ENCODE measurements around the gene MAP2K2. TPM values are rescaled to one million over a fixed set of nuclear protein-coding genes. Genes with fewer than 3 reads are reported as not detected.

Gene MAP2K2
- total and polyA plus RNA-seq, 9 of the 15 experiments (the other 6 are each of a cell fraction or from before 2014, with no cell fraction given) = 1.0 to 151 (median 58.3) TPM

- TF ChIP-seq, protein P1, sequence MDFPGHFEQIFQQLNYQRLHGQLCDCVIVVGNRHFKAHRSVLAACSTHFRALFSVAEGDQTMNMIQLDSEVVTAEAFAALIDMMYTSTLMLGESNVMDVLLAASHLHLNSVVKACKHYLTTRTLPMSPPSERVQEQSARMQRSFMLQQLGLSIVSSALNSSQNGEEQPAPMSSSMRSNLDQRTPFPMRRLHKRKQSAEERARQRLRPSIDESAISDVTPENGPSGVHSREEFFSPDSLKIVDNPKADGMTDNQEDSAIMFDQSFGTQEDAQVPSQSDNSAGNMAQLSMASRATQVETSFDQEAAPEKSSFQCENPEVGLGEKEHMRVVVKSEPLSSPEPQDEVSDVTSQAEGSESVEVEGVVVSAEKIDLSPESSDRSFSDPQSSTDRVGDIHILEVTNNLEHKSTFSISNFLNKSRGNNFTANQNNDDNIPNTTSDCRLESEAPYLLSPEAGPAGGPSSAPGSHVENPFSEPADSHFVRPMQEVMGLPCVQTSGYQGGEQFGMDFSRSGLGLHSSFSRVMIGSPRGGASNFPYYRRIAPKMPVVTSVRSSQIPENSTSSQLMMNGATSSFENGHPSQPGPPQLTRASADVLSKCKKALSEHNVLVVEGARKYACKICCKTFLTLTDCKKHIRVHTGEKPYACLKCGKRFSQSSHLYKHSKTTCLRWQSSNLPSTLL (IDR thresholded peaks at IDR 0.05) = no peak
- TF ChIP-seq RNF2 (IDR thresholded peaks at IDR 0.05) = no peak
- TF ChIP-seq, protein P2, sequence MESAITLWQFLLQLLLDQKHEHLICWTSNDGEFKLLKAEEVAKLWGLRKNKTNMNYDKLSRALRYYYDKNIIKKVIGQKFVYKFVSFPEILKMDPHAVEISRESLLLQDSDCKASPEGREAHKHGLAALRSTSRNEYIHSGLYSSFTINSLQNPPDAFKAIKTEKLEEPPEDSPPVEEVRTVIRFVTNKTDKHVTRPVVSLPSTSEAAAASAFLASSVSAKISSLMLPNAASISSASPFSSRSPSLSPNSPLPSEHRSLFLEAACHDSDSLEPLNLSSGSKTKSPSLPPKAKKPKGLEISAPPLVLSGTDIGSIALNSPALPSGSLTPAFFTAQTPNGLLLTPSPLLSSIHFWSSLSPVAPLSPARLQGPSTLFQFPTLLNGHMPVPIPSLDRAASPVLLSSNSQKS (CRISPR knock-in tag; IDR thresholded peaks at IDR 0.05) = no peak
- TF ChIP-seq USF1 (CRISPR knock-in tag; IDR thresholded peaks at IDR 0.05) = no peak
- TF ChIP-seq ZNF263 (CRISPR knock-in tag; IDR thresholded peaks at IDR 0.05; ENCODE audit: borderline replicate concordance) = peak; percentile 22; the same call in 1 of the 2 replicates
- TF ChIP-seq NFXL1 (CRISPR knock-in tag; IDR thresholded peaks at IDR 0.05) = no peak
- TF ChIP-seq DPF2 (IDR thresholded peaks at IDR 0.05) = no peak; the same call in 1 of the 2 replicates
- TF ChIP-seq SRF (CRISPR knock-in tag; IDR thresholded peaks at IDR 0.05) = peak in 1 of 2 experiments; percentile 18; a peak in 1 of 4 replicates
- TF ChIP-seq ZNF12 (CRISPR knock-in tag; IDR thresholded peaks at IDR 0.05) = no peak
- TF ChIP-seq POLR3G (IDR thresholded peaks at IDR 0.05; ENCODE audit: extremely low read depth, insufficient read length, insufficient replicate concordance) = no peak
- TF ChIP-seq FOXP4 (CRISPR knock-in tag; IDR thresholded peaks at IDR 0.05; ENCODE audit: borderline replicate concordance) = peak; percentile 54; the same call in 1 of the 2 replicates
- peak; percentile 80 for TF ChIP-seq CXXC5 (CRISPR knock-in tag; IDR thresholded peaks at IDR 0.05)
- no peak for TF ChIP-seq ZNF217 (CRISPR knock-in tag; IDR thresholded peaks at IDR 0.05)
Measured at GRCh38 chr19:4123615-4124568, at the start of gene MAP2K2 (continued).
